ENCODE data around the gene TMPRSS6. TPM values are rescaled to one million over a fixed set of nuclear protein-coding genes. Genes with fewer than 3 reads are reported as not detected.

The TMPRSS6 gene
- total RNA-seq, 1 experiment from 2014 or later, result 0.04 TPM

- peak; percentile 15 for DNase-seq
- POLR2A ChIA-PET (ENCODE audit: unreplicated experiment), result no interaction called here
- H3K9ac ChIP-seq (ENCODE audit: low read length), result no peak overlapping the region
- TF ChIP-seq EZH2 (IDR thresholded peaks at IDR 0.05; ENCODE audit: low read length, unreplicated experiment) (no peak), EZH2phosphoT487 (IDR thresholded peaks at IDR 0.05; ENCODE audit: borderline replicate concordance, low read length) (no peak), CTCF (conservative IDR thresholded peaks at IDR 0.05; ENCODE audit: low read depth, low read length) (no peak)
- no peak overlapping the region for H3K4me2 ChIP-seq (ENCODE audit: low read length)
- H3K27me3 ChIP-seq (ENCODE audit: low read length), result no peaks in the 10 kb centered on the region
- H3K9me3 ChIP-seq (ENCODE audit: low read length), result no peaks in the 10 kb centered on the region
- H3K27ac ChIP-seq (ENCODE audit: low read length), result no peak overlapping the region
- no peak for ATAC-seq
- no TSS peak for BruUV-seq (replicated peaks)
- H3K4me1 ChIP-seq (ENCODE audit: insufficient read depth, low read length), result no peaks in the 10 kb centered on the region
- H3F3A ChIP-seq (ENCODE audit: low read length, unreplicated experiment), result no peaks in the 10 kb centered on the region
- no peaks in the 10 kb centered on the region for H3K9me2 ChIP-seq (replicated peaks; ENCODE audit: low read length)
- no peak overlapping the region for H3K4me3 ChIP-seq (ENCODE audit: low read length)
- H3K36me3 ChIP-seq (ENCODE audit: low read depth, low read length), result no peaks in the 10 kb centered on the region
- H4K20me1 ChIP-seq (ENCODE audit: low read length), result no peaks in the 10 kb centered on the region
- no peak overlapping the region for H2AFZ ChIP-seq (ENCODE audit: low read length)
- intact Hi-C loops (cut with micrococcal nuclease), result no loop called here
- CTCF ChIA-PET, result no interaction called here
- H3K79me2 ChIP-seq (ENCODE audit: low read length), result no peaks in the 10 kb centered on the region
These were observed 45.8 kb downstream of the TMPRSS6 start for GRCh38 chr22:37063431-37064420.

GRCh38 chr22:37062702-37063381 is 46.7 kb downstream of the TMPRSS6 start:
- Histone ChIP-seq H3K4me1 (ENCODE audit: insufficient read depth, low read length) (no peaks in the 10 kb centered on the region), H3K4me3 (ENCODE audit: low read length) (no peak overlapping the region), H3K9me3 (ENCODE audit: low read length) (no peaks in the 10 kb centered on the region), H3K27me3 (ENCODE audit: low read length) (no peaks in the 10 kb centered on the region), H3K36me3 (ENCODE audit: low read depth, low read length) (no peaks in the 10 kb centered on the region), H3K27ac (ENCODE audit: low read length) (no peak overlapping the region), H2AFZ (ENCODE audit: low read length) (no peak overlapping the region), H3F3A (ENCODE audit: low read length, unreplicated experiment) (no peaks in the 10 kb centered on the region), H3K9ac (ENCODE audit: low read length) (no peak overlapping the region), H4K20me1 (ENCODE audit: low read length) (no peaks in the 10 kb centered on the region), H3K9me2 (replicated peaks; ENCODE audit: low read length) (no peaks in the 10 kb centered on the region), H3K79me2 (ENCODE audit: low read length) (no peaks in the 10 kb centered on the region), H3K4me2 (ENCODE audit: low read length) (no peak overlapping the region)
- no peak for DNase-seq
- ChIA-PET POLR2A (ENCODE audit: unreplicated experiment) (no interaction called here), CTCF (no interaction called here)
- intact Hi-C loops (cut with micrococcal nuclease), result no loop called here
- ATAC-seq, result no peak
- TF ChIP-seq CTCF (conservative IDR thresholded peaks at IDR 0.05; ENCODE audit: low read depth, low read length), result no peak
- no peak for TF ChIP-seq EZH2 (IDR thresholded peaks at IDR 0.05; ENCODE audit: low read length, unreplicated experiment)
- no peak for TF ChIP-seq EZH2phosphoT487 (IDR thresholded peaks at IDR 0.05; ENCODE audit: borderline replicate concordance, low read length)
- BruUV-seq (replicated peaks), result no TSS peak

GRCh38 chr22:37062376-37062675 is 47.2 kb downstream of the TMPRSS6 start:
- H3K27me3 ChIP-seq (ENCODE audit: low read length), result no peaks in the 10 kb centered on the region
- H3K9me2 ChIP-seq (replicated peaks; ENCODE audit: low read length), result no peaks in the 10 kb centered on the region
- H3K4me2 ChIP-seq (ENCODE audit: low read length), result no peak overlapping the region
- POLR2A ChIA-PET (ENCODE audit: unreplicated experiment), result no interaction called here
- H2AFZ ChIP-seq (ENCODE audit: low read length), result no peak overlapping the region
- H3K27ac ChIP-seq (ENCODE audit: low read length), result no peak overlapping the region
- DNase-seq (no peak), ATAC-seq (no peak)
- no peaks in the 10 kb centered on the region for H3K79me2 ChIP-seq (ENCODE audit: low read length)
- H3K9ac ChIP-seq (ENCODE audit: low read length), result no peak overlapping the region
- no peaks in the 10 kb centered on the region for H3K9me3 ChIP-seq (ENCODE audit: low read length)
- TF ChIP-seq EZH2 (IDR thresholded peaks at IDR 0.05; ENCODE audit: low read length, unreplicated experiment) (no peak), CTCF (conservative IDR thresholded peaks at IDR 0.05; ENCODE audit: low read depth, low read length) (no peak), EZH2phosphoT487 (IDR thresholded peaks at IDR 0.05; ENCODE audit: borderline replicate concordance, low read length) (no peak)
- H3F3A ChIP-seq (ENCODE audit: low read length, unreplicated experiment), result no peaks in the 10 kb centered on the region
- no peak overlapping the region for H3K4me3 ChIP-seq (ENCODE audit: low read length)
- H3K36me3 ChIP-seq (ENCODE audit: low read depth, low read length), result no peaks in the 10 kb centered on the region
- no TSS peak for BruUV-seq (replicated peaks)
- H3K4me1 ChIP-seq (ENCODE audit: insufficient read depth, low read length), result no peaks in the 10 kb centered on the region
- intact Hi-C loops (cut with micrococcal nuclease), result no loop called here
- H4K20me1 ChIP-seq (ENCODE audit: low read length), result no peaks in the 10 kb centered on the region
- CTCF ChIA-PET, result no interaction called here
